HG02938 (cell line): ENCODE measurements around the gene PCDH10.
A peak's percentile ranks its signal among the peaks of the same experiment; 100 is the strongest.

Experiments
- ATAC-seq: cut with Tn5 transposase; IDR thresholded peaks from one replicate; pipeline ENCODE4 v1.9.1; 2021; ENCODE audit warnings: mild to moderate bottlenecking, moderate library complexity; ENCODE audit not compliant: unreplicated experiment

PCDH10 gene, protein sequence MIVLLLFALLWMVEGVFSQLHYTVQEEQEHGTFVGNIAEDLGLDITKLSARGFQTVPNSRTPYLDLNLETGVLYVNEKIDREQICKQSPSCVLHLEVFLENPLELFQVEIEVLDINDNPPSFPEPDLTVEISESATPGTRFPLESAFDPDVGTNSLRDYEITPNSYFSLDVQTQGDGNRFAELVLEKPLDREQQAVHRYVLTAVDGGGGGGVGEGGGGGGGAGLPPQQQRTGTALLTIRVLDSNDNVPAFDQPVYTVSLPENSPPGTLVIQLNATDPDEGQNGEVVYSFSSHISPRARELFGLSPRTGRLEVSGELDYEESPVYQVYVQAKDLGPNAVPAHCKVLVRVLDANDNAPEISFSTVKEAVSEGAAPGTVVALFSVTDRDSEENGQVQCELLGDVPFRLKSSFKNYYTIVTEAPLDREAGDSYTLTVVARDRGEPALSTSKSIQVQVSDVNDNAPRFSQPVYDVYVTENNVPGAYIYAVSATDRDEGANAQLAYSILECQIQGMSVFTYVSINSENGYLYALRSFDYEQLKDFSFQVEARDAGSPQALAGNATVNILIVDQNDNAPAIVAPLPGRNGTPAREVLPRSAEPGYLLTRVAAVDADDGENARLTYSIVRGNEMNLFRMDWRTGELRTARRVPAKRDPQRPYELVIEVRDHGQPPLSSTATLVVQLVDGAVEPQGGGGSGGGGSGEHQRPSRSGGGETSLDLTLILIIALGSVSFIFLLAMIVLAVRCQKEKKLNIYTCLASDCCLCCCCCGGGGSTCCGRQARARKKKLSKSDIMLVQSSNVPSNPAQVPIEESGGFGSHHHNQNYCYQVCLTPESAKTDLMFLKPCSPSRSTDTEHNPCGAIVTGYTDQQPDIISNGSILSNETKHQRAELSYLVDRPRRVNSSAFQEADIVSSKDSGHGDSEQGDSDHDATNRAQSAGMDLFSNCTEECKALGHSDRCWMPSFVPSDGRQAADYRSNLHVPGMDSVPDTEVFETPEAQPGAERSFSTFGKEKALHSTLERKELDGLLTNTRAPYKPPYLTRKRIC

DNA sequence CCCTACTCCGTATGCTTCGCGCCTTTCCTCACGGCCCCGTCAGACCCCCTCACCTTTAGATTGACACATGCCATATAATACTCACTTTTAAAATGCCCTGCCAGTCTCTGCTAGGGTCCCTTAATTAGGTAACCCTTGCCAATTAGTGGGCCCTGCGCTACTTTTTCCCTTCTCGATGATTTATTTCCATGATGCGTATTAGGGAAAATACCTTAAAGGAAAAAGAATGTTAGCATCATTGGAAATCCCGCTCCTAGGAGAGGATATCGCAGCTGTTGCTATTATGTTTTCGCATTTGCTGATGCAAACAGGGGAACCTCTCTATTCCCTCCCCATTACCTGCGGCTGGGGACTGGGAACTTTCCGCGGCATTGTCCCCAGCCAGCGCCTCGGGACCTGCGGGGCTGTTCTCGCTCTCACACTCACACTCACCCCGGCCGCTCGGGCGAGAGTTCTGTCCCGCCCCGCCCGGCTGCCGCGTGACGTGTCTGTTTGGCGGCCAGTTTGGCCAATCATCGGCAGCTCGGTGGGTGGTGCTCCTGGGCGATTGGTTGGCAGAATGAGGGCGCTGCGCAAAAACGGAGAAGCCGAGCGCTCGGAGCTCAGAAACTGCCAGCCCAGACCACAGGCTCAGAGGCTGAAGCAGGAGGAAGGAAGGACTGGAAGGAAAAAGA is at the start of gene PCDH10:
Gene PCDH10 (plus strand): TSS at position 605 of the 674 bp plus-strand sequence. CDS start 847 bp downstream, outside the sequence.
- peak; percentile 73 for ATAC-seq

DNA sequence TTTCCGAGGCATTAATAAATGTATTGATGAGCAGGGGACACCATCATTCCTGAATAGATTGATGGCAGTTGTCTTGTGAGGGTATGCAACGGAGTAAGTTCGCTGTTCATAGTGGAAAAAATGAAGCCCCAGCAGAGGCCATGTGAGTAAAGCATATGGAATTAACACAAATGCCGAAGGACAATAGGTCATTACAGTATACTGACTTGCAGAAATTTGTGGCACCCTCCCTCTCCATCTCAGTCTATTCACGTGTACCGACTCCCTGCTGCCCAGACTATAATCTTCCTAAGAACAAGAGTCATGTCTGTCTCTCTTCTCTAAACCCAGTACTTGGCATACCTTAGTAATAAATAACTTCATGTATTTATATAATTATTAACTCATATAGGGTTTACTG is 47.1 kb upstream of the PCDH10 start:
- no peak for ATAC-seq

DNA sequence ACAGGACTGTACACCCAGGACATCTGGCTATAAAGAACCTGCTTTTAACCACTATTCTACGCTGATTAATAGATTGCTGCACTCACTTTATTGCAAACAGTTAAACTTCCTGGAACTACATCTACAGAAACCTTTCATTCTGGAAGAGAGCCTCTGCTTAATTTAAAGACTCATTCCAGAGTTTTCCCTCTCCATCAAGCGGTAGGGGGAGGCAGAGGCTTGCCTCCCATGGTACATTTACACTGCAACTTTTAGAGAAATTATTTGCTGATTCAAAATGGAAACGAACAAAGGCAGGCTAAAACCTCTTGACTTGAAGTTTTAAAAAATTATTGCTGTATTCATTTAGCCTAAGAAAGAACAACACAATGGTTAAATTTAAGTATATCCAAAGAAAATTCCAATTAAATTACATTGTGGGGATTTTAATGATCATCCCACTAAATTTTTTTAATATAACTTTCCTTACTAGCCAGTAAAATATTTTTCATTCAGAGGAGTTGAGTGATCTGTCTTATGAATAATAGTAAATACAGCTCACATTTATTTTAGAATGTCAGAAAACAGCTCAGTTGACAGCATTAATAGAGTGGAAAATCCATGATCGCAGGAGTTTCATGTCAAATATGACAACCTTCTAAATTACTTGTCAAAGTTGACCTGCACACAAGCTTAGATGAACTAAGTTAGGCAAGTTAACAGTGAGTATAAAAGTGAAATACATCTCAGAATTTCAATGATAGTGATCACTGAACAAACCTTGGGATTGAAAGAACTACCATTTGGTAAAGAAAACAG is 46.3 kb upstream of the PCDH10 start:
- no peak for ATAC-seq

DNA sequence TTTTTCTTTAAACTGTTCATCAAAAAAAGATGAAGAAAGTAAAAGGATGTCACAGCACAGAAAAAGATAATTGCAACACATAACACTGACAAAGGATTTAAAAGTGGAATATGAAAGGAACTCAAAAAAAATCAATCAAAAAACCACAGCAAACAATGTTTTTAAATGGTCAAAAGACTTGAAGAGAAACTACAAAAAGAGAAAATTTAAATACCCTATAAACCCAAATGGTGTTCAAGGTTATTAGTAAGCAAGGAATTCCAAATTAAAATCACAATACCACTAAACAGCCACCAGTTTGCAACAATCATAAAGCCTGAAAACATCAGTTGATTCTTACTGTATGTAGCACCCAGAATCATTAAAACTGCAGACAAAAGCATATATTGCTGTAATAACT is 36.5 kb upstream of the PCDH10 start:
- no peak for ATAC-seq

DNA sequence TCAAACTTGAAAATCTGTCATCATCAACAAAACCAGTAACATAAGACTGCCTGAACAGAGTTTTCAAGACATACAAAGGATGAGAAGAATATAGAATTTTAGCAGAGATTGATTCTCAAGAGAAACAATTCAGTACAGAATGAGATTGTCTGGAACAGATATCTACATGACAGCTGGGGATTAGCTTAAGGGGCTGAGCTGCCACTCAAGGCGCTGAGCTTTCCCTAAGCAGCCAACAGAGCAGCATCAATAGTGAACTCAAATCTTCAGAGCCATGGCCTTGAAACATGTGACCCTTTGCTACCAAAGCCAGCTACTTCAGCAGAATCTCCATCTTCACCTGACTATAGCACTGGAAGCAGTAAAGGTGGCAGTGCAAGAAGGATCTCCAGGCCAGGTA is 24.3 kb upstream of the PCDH10 start:
- ATAC-seq, result no peak

DNA sequence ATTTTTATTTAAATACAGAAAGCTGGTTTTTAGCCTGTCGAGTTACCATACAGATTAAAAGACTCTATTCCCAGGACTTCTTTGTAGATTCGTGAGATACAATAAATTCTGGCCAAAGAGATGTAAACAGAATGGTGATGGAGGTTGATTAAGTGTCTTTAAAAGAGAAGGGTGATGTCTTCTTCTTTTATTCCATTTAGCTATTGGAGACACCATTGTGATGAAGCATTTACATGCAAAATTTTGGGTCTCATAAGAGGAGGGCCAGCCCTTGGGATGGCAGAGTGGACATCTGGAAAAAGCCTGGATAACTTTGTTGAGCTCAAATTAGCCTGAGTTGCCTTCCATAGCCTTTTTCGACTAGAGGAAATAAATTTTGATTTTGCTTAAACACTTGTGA is 21.6 kb upstream of the PCDH10 start:
- ATAC-seq, result no peak

DNA sequence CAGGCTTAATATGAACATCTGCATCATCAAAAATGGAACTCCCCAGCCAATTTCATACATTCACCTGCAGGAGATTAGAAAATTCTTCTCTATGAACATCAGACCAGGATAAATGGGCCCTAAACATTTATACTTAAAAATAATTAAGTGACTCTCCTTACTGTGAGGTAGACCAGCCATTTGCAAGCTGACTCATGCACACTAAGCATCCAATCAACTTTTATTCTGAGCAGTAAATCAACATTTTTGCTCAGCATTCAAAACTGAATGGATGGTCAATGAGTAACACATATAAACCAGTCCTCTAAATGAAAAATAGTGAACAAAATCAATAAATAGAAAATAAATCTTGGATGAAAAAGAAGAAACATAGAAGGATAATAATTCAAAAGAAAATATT is 19.9 kb upstream of the PCDH10 start:
- ATAC-seq, result no peak

DNA sequence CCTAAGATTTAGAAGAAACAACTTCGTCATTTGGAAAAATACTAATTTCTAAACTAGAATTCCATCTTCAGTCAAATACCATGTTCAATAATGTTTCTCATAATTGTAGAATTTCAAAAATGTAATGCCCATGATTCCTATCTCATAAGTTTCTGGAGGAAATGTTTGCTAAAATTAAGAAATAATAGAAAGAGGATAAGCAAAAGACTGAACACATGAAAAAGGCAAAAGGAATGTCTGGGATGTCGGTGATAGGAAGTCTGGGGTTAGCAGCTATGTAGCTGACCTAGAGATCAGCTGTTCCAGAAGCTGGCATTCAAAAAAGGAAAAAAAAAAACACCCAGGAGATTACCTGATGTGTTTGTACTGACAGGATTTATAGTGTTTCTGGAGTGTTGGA is 18.9 kb upstream of the PCDH10 start:
- no peak for ATAC-seq

DNA sequence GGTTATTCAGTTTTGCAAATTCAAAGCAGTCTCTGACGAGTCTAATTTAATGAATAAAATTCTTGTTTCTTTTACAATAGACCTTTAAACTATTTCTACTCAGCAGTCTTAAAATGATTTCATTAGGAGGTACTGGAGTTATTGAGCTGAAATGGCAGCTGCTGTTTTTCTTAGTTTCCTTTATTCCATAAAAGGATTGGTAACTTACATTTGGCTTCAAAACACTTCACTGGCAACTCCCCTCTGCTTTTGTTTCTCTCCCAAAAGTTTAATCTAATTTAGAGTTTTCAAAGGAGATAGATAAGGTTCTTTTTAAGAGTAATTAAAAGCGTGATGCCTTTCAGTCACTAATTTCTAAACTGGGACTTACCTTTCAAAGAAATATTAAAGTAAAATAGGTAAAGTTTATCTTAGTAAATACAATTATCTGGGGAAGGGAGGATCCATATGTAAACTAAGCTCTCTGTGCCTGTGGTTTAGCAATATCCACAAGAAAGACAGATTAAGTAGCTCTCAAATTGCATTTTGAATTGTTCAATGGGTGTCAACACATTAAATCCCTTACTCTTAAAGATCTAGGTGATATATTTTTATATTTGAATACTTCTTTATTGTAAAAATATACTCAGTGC is 17.1 kb upstream of the PCDH10 start:
- ATAC-seq, result no peak

DNA sequence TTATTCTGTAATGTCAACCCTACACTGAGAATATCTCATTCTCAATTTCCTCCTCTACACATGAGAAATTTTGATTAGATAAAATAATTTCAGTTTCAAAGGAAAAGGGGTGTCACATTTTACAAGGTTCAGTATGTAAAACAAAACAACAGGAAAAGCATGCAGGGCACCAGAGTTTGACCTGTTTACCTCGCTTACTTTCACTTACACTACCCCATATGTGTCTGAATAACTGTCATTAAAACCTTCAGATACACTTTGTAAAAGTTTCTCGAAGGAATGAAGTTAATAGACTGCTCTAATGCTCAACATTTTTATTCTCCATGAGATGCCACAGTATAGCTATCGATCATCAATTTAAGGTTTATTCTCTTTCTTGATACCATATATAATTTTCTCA is 12.3 kb upstream of the PCDH10 start:
- no peak for ATAC-seq

DNA sequence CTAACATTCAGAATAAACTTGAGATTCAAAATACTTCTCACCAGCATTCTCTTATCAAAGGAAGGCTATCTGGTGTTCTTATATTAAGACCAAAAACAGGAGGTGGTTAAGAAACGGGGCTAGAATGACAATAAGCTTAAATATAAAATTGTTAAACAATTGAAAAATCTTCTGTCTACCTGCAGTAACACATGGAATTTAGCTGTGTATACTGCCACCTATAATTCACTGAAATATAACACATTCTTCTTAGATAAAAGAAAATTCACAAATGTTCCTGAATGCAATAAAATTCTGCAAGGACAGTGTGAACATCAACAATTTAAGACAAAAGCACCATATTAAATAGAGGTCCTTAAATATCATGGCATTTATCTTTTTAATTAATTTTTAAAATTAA is 11.5 kb upstream of the PCDH10 start:
- ATAC-seq, result no peak

DNA sequence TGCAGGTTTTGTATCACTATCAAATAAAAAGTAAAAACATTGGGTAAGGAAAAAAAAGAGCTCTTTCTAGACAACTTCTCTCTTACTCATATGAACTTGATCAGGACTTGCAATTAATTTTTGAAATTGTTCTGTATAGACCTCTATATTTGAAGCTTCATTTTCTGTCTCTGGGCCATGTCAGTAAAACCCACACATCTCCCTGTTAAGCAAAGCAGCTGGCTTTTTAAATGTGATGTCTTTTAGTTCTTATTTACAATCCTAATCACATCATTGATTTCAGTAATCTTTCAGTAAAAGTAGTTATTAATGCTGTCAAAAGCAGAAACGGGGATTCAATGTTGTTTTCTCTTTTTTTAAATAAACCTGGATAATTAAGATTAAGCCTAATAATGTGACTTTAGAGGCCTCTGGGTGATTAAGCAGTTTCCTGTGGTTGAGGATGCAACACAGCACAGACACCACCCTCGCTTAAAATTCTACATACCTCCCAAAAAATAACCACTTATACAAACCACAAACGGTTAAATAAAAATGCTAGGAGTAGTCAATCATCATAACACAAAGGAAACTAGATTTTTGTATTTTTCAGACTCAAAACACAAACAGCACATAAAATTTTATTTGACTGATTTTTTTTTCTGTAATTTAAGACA is 5.2 kb upstream of the PCDH10 start:
- ATAC-seq, result no peak

DNA sequence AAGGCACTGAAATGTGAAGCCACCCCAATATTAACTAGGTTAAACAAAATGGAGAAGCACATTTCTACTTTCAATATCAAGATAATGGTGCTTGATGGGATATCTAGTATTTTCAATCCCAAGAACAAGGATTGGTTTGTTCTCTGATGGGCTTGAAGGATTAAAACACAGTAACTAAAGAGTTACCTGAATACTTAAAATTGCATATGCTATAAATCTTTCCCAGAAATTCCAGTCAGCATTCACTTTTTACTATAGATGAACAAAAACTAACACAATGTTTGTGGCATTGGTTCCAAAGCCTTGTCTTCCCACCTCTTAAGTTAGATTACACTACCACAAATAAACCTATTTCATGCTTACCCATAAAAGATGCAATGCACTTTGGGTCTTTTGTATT is 3.9 kb upstream of the PCDH10 start:
- ATAC-seq, result no peak

DNA sequence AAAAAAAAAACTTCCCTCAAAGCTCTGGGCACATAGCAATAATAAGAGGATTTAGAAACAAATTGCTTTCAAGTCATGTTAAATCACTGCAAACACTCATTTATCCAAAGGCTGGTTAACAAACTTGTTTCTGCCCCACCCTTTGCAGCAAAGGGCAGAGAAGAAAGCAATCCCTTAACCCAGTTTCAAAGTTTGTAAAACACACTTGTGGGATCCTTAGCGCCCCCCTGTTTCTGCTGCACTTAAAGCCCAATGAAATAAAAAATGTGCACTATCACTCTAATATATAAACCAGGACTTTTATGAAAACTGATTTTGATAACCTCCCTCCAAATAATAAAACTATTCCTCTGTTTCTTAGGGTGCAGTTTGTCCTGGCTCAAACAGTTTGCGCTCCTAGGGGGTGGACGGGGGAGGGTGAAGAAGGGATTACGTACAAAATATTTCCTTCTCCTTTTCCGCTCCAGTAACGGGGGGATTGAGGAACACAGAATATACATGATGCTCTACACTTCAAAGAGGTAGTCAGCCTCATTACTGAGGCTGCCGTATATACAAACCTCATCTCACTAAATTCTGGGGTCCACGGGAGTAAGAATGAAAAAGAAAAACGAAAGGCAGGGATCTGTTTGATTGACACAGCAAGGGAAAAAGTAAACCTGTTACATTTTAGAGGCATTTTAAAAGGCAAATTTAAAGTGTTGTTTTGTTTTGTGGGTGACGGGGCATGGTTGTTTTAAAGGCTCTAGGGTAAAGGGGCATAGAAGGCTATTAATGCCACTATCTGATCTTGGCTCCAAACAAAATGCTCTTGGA is 3.1 kb upstream of the PCDH10 start:
- ATAC-seq, result no peak

DNA sequence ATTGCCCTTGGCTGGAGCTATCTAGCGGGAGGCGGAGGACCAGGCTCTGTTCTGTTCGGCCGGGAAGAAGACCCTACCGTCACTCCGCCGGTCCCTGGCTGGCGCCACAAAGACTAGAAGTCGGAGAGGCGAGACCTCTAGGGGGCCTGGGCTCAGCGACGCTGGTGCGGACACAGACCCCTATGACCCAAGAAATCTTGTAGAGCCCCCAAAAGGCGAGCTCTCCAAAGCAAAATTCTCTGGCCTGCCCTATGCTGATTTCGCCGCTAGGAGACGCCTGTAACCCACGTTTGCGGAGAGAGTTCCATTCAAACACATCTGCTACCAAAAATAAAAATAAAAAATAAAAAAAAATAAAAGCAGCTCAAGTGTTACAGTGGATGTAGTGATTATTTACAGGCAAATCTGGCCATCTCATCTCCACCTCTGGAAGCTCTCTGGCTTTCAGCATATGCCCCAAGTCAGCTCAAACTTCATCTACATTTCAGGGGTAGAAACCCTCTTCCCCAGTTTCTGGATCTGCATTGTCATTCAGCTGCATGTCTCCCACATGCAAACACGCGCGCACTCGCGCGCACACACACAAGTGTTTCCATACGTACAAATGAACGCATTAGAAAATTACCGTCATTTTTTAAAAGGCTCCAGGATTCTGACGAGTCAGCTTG is 2.4 kb upstream of the PCDH10 start:
- peak; percentile 55 for ATAC-seq

DNA sequence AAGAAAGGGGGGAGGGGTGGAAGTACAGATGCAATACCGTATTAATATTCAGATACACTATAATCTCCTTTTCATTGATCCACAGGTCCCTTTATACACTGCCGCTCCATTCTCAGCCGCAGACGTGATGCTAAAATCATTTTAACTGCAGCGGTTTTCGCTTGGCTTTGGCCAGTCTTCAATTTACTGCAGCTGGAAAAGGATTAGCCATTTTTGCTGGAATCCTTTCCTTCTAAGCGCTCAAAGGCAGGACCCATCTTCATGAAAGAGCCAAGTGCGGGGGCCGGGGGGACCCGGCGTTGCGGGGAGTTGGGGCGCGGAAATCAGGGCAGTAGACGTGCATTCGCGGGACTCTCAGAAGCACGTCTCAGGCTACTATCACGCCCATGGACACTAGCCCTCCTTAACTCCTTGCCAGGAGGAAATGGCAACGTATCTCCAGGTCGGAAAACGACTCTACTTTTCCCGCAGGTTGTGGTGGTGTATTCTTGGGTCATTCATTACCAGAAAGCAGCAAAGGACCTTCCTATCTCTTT is 1.7 kb upstream of the PCDH10 start:
- no peak for ATAC-seq

DNA sequence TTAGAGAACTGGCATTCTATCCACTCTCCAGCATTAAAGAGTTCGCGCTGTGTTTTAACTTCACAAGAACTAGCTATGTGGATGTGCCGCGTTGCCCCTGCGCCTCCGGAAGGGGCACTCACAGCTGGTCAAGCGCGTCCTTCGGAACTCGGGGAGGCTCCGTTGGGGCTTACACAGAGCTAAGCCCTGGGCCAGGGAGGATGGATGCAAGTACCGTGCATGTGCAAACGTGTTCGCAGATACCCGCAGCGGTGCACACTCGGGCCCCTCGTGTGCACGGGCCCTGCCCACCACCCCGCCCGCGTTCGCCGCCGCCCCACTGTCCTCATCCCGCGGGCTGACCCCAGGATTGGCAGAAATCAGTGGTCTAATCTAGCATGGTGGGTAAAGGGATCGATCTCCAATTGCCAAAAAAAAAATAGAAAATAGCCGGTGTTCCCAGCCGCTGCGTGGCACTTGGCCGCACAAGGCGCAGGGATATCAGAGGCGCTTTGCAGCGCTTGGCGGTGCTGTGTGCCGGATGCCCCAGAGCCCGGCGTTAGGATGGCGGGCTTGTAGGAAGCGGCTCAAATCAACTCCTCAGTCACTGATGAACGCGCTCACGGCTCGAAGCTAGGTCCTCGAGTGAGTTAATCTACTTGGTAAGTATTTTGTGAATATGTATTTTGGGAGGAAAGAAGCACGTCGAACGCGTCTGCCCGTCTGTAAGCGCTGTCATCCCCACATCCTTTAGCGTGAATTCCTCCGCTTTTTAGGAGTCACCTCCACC is 989 bp upstream of the PCDH10 start:
- ATAC-seq, result no peak
